Measurements from ENCODE around the gene ESPN.

GRCh38 chr1:6476483-6476882 lies 51.9 kb downstream of the ESPN start:
- TF ChIP-seq CTCF (conservative IDR thresholded peaks at IDR 0.05; ENCODE audit: low read length) (no peak), EZH2phosphoT487 (IDR thresholded peaks at IDR 0.05; ENCODE audit: borderline replicate concordance) (no peak)

Measured in Loucy (cell line).